Mucosa of rectum (tissue), 2 donors: ENCODE measurements around the gene IGFN1.
"Not testable (repeated sequence)": the region's sequence is repeated elsewhere in the genome, so short reads cannot be mapped to it uniquely, and the experiment has no call there.

Experiments
- H3K27ac ChIP-seq, 2 donors: one replicate each; pipeline ENCODE4 v1.7.0; 2013; ENCODE audit warnings: inconsistent platforms in 2 of 2, low read depth in 2 of 2, low read length in 2 of 2
- H3K27me3 ChIP-seq, 2 donors: one replicate each; pipeline ENCODE4 v1.7.0; 2013; ENCODE audit warnings: low read length in 2 of 2; ENCODE audit not compliant: control insufficient read depth in 2 of 2, insufficient read depth in 2 of 2
- H3K36me3 ChIP-seq, 2 donors: one replicate each; pipeline ENCODE4 v1.7.0; 2013; ENCODE audit warnings: low read length in 2 of 2; ENCODE audit not compliant: control insufficient read depth in 2 of 2, insufficient read depth in 2 of 2
- H3K4me1 ChIP-seq, 2 donors: one replicate each; pipeline ENCODE4 v1.7.0; 2013; ENCODE audit warnings: low read length in 2 of 2, mild to moderate bottlenecking in 1 of 2; ENCODE audit not compliant: control insufficient read depth in 2 of 2, insufficient read depth in 2 of 2
- H3K4me3 ChIP-seq, 2 donors: one replicate each; pipeline ENCODE4 v1.7.0; 2013; ENCODE audit warnings: low read length in 2 of 2
- H3K9ac ChIP-seq, 2 donors: one replicate each; pipeline ENCODE4 v1.7.0; 2013; ENCODE audit warnings: low read length in 2 of 2, low read depth in 1 of 2, mild to moderate bottlenecking in 1 of 2
- H3K9me3 ChIP-seq, 2 donors: one replicate each; pipeline ENCODE4 v1.7.0; 2013; ENCODE audit warnings: low read length in 2 of 2; ENCODE audit not compliant: control insufficient read depth in 2 of 2
- donor health status: healthy.
- donor health status: Normal muscosa, but diverticular disease.

The IGFN1 gene

DNA sequence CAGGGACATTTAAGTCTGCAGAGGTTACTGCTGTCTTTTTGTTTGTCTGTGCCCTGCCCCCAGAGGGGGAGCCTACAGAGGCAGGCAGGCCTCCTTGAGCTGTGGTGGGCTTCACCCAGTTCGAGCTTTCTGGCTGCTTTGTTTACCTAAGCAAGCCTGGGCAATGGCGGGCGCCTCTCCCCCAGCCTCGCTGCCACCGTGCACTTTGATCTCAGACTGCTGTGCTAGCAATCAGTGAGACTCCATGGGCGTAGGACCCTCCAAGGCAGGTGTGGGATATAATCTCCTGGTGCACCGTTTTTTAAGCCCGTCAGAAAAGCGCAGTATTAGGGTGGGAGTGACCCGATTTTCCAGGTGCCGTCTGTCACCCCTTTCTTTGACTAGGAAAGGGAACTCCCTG is 49.0 kb downstream of the IGFN1 start:
- H3K27ac ChIP-seq, H3K4me1 ChIP-seq, H3K36me3 ChIP-seq, H3K27me3 ChIP-seq, H3K9ac ChIP-seq, H3K9me3 ChIP-seq, H3K4me3 ChIP-seq: not testable (repeated sequence)

GRCh38 chr1:201240171-201240570 is 49.5 kb downstream of the IGFN1 start:
- H3K9me3 ChIP-seq, result no peaks in the 10 kb centered on the region
- no peak overlapping the region for H3K4me3 ChIP-seq
- H3K27me3 ChIP-seq, result no peaks in the 10 kb centered on the region
- no peak overlapping the region for H3K9ac ChIP-seq
- no peaks in the 10 kb centered on the region for H3K36me3 ChIP-seq
- no peak overlapping the region for H3K27ac ChIP-seq
- H3K4me1 ChIP-seq, result no peaks in the 10 kb centered on the region

- Histone ChIP-seq H3K9ac (no peak overlapping the region), H3K4me1 (no peaks in the 10 kb centered on the region), H3K4me3 (no peak overlapping the region), H3K9me3 (no peaks in the 10 kb centered on the region), H3K27ac (no peak overlapping the region), H3K36me3 (no peaks in the 10 kb centered on the region), H3K27me3 (no peaks in the 10 kb centered on the region)
Measured at GRCh38 chr1:201241736-201242135, 51.1 kb downstream of the IGFN1 start.

GRCh38 chr1:201245082-201245481 is 54.5 kb downstream of the IGFN1 start:
- Histone ChIP-seq H3K9me3 (no peaks in the 10 kb centered on the region), H3K36me3 (no peaks in the 10 kb centered on the region), H3K9ac (no peak overlapping the region), H3K4me1 (no peaks in the 10 kb centered on the region), H3K4me3 (no peak overlapping the region), H3K27ac (no peak overlapping the region), H3K27me3 (no peaks in the 10 kb centered on the region)

DNA sequence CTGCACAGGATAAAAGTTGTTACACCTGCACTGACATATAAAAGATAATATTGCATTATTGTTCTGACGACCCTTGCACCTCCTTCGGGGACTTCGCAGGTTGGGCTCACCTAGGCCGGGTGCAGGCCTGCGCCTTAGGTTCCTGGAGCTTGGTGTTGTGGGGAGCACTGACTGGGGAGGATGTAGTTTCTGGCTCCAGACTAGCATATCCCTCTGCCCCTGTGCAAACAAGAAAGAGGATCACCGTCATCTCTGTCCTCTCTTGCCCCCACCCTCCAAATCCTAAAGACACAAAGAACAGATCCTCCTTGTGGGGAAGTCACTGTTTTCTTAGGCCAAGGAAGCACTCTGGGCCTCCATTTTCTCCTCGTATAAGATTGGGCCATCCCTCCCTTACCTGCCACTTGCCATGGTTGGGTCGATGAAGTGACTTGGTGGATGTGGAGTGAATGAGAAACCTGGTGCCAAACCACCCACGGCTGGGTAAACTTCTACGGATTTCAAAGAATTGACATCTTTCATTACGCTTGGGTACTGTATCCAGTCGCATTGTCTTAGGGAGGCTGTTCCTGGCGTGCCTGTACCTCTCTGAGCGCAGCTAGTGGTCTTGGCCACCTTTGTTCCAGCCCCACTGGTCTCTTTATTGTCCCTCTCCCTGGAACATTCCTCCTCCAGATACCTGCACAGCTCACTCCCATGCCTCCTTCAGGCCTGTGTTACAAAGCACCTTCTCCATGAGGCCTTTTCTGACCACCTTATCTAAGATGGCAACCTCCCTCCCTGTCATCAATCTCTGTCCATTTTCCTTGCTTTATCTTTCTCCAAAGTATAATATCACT is 58.3 kb downstream of the IGFN1 start:
- Histone ChIP-seq H3K9me3 (no peaks in the 10 kb centered on the region), H3K4me3 (no peak overlapping the region), H3K27ac (no peak overlapping the region), H3K4me1 (no peaks in the 10 kb centered on the region), H3K36me3 (no peaks in the 10 kb centered on the region), H3K9ac (no peak overlapping the region), H3K27me3 (no peaks in the 10 kb centered on the region)

DNA sequence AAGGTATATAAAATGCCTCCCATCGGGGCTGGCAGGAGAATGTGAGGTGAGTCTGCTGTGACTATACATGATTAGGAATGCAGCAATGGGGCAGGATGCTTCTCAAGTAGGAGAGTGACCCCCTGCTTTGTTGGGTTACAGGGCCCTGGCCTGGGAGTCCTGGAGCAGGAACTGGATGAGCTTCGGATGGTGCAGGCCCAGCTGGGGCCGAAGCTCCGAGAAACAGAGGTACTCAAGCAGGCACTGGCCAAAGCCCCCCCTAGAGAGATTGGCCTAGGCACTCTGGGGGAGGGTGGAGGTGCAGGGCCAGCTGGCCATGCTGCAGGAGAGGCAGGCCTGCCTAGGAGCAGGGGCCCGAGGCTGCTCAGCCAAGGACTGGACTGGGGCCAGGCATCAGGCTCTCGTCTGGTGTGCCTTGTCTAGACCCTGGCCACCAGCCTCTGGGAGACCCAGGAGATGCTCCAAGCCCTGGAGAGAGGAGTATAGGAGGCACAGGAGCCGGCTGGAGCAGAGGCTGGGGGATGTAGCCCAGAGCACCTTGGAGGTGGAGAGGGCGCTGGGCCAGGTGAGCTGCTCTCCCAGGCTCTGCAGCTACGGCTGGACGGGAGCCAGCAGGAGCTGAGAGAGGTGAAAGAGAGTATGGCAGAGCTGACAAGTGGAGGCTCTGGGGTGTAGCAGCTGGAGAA is 59.8 kb downstream of the IGFN1 start:
- no peaks in the 10 kb centered on the region for H3K9me3 ChIP-seq
- no peaks in the 10 kb centered on the region for H3K4me1 ChIP-seq
- no peaks in the 10 kb centered on the region for H3K36me3 ChIP-seq
- H3K9ac ChIP-seq, result no peak overlapping the region
- H3K27ac ChIP-seq, result no peak overlapping the region
- no peak overlapping the region for H3K4me3 ChIP-seq
- H3K27me3 ChIP-seq, result no peaks in the 10 kb centered on the region

DNA sequence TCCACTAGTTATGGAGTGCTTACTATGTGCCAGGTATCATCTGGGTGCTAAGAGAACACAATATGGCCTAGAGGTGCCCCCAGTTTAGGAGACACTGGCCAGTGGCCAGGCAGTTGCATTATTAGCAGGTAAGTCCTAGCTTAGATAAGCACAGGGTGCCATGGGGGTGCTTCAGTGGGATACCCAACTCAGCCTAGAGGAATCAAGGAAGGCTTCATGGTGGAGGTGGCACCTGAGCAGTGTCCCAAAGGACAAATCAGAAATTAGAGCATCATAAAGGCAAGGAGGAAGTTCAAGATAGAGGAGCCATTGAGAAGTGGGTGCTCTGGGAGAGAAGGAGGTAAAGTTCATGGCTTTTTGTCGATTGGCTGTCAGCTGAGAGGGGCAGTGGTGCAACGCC is 60.8 kb downstream of the IGFN1 start:
- Histone ChIP-seq H3K9me3 (no peaks in the 10 kb centered on the region), H3K36me3 (no peaks in the 10 kb centered on the region), H3K4me3 (no peak overlapping the region)

DNA sequence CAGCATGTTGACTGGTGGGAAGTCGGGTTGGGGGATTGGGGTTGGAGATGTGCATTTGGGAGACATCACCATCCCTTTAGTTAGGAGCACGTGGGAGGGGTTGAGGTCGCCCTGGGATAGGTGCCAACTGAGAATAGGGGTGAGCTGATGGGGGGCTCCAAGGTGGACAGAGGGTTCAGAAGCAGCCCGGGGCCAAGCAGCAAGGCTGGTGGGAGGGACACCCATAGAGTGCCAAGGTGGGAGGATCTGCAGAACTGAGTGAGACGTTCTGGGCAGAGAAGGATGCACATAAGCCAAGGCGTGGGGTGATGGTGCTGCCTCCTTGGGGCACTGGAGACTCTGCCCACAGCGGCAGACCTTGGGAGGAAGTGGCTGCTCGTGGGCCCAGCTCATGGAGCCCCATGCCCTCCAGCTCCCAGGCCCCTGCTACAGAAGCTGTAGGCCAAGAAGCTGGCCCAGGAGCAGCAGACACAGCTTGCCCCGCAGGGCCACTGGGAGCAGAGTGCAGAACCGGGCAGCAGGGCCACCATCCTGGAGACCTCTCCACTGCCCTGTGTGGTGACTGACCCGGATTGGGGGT is 61.3 kb downstream of the IGFN1 start:
- Histone ChIP-seq H3K4me3 (no peak overlapping the region), H3K9ac (no peak overlapping the region), H3K27ac (no peak overlapping the region), H3K9me3 (no peaks in the 10 kb centered on the region), H3K36me3 (no peaks in the 10 kb centered on the region), H3K4me1 (no peaks in the 10 kb centered on the region), H3K27me3 (no peaks in the 10 kb centered on the region)

More for the DNA sequence above, 60.8 kb downstream of the IGFN1 start:
- no peaks in the 10 kb centered on the region for H3K4me1 ChIP-seq
- H3K27ac ChIP-seq, result no peak overlapping the region
- no peaks in the 10 kb centered on the region for H3K27me3 ChIP-seq
- H3K9ac ChIP-seq, result no peak overlapping the region

DNA sequence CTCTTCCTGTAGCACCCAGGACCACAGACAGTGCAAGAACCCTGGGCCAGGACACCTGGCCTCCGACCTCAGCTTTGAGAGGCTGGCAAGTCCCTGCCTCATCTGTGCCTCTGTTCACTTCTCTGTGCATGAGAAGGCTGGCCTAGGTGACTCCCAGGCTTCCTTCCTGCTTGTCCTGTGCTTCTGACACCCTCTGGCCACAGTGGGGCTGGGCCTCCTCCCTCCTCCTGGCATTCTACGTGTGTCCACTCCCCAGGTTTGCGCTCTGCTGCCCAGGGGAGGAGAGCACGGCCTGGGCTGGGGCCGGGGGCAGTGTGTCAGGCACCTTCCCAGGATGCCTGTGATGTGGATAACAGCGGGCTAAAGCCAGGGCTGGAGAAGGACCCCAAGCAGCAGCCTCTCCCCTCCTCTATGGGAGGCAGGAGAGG is 62.3 kb downstream of the IGFN1 start:
- H3K9me3 ChIP-seq, result no peaks in the 10 kb centered on the region
- no peak overlapping the region for H3K27ac ChIP-seq
- H3K9ac ChIP-seq, result no peak overlapping the region
- no peaks in the 10 kb centered on the region for H3K27me3 ChIP-seq
- no peak overlapping the region for H3K4me3 ChIP-seq
- H3K4me1 ChIP-seq, result no peaks in the 10 kb centered on the region
- no peaks in the 10 kb centered on the region for H3K36me3 ChIP-seq

DNA sequence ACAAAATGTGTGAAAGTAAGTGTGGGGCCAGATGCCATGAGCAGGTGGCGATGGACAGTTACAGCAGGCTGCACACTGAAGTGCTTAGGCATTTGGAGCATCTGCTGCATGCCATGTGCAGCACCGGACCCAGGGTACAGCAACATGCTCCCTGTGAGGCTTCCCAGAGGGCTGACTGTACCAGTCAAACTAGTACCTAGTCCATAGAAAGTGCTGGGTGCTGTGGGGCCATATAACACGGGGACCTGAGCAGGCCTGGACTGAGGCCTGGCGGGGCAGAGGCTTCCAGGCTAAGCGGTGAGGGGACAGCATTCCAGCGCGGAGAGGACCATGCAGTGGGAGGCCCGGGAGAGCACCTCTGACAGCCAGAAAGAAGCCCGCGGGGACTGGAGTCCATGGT is 62.8 kb downstream of the IGFN1 start:
- Histone ChIP-seq H3K4me3 (no peak overlapping the region), H3K9ac (no peak overlapping the region), H3K27me3 (no peaks in the 10 kb centered on the region), H3K4me1 (no peaks in the 10 kb centered on the region), H3K36me3 (no peaks in the 10 kb centered on the region), H3K27ac (no peak overlapping the region), H3K9me3 (no peaks in the 10 kb centered on the region)
